Measurements from ENCODE around the gene BEND6. TPM values are rescaled to one million over a fixed set of nuclear protein-coding genes. Genes with fewer than 3 reads are reported as not detected.
A peak's percentile ranks its signal among the peaks of the same experiment; 100 is the strongest.

The BEND6 gene
- total RNA-seq, 3 donors from 2014 or later (not counting 1 experiment from before 2014, with no cell fraction given): not detected

- Histone ChIP-seq H3K4me3 (ENCODE audit: low read length) (no peak overlapping the region), H3K36me3 (ENCODE audit: control insufficient read depth, insufficient read depth, low read length) (no peaks in the 10 kb centered on the region), H3K9me3 (ENCODE audit: control insufficient read depth, insufficient read depth, low read length) (no peaks in the 10 kb centered on the region), H3K27ac (ENCODE audit: low read length) (no peak overlapping the region), H3K27me3 (ENCODE audit: control insufficient read depth, insufficient read depth, low read length) (peaks cover 18% of the 10 kb centered on the region), H3K4me1 (ENCODE audit: control insufficient read depth, insufficient read depth, low read length) (peaks cover 9% of the 10 kb centered on the region)
- Mint-ChIP-seq H3K4me3 (no peak overlapping the region), H3K4me1 (peaks cover 11 to 15% of the 10 kb centered on the region in 2 donors), H3K9me3 (no peaks in the 10 kb centered on the region), H3K27me3 (ENCODE audit: low read depth in 2 of 2) (peaks cover 22 to 65% of the 10 kb centered on the region in 2 donors), H3K36me3 (no peaks in the 10 kb centered on the region), H3K27ac (no peak overlapping the region)
- intact Hi-C loops (cut with micrococcal nuclease): no loop called here
- no peak for ATAC-seq
- 100% methylated on average over 1 of the region's 1 CpG for WGBS (ENCODE audit: insufficient coverage)
- TF ChIP-seq CTCF (IDR thresholded peaks at IDR 0.05): no peak
- no peak for DNase-seq
Measured at GRCh38 chr6:56949925-56950495, 4.9 kb upstream of the BEND6 start.

- Histone ChIP-seq H3K36me3 (ENCODE audit: control insufficient read depth, insufficient read depth, low read length) (no peaks in the 10 kb centered on the region), H3K4me3 (ENCODE audit: low read length) (no peak overlapping the region), H3K27ac (ENCODE audit: low read length) (no peak overlapping the region), H3K9me3 (ENCODE audit: control insufficient read depth, insufficient read depth, low read length) (no peaks in the 10 kb centered on the region), H3K4me1 (ENCODE audit: control insufficient read depth, insufficient read depth, low read length) (peaks cover 19% of the 10 kb centered on the region), H3K27me3 (ENCODE audit: control insufficient read depth, insufficient read depth, low read length) (peaks cover 22% of the 10 kb centered on the region)
- Mint-ChIP-seq H3K36me3 (no peaks in the 10 kb centered on the region), H3K27ac (no peak overlapping the region), H3K4me1 (peaks cover 11 to 23% of the 10 kb centered on the region in 2 donors), H3K9me3 (no peaks in the 10 kb centered on the region), H3K27me3 (ENCODE audit: low read depth in 2 of 2) (peaks cover 26 to 61% of the 10 kb centered on the region in 2 donors), H3K4me3 (no peak overlapping the region)
- intact Hi-C loops (cut with micrococcal nuclease): no loop called here
- WGBS (ENCODE audit: insufficient coverage): 54% methylated on average over 3 of the region's 3 CpGs
- ATAC-seq (no peak), DNase-seq (no peak)
- no peak for TF ChIP-seq CTCF (IDR thresholded peaks at IDR 0.05)
Measured at GRCh38 chr6:56951049-56951831, 3.7 kb upstream of the BEND6 start.

GRCh38 chr6:56953597-56954402, 1.1 kb upstream of the BEND6 start:
- Mint-ChIP-seq H3K36me3 (no peaks in the 10 kb centered on the region), H3K4me3 (peak overlapping the region; percentile 90), H3K4me1 (peaks cover 11 to 23% of the 10 kb centered on the region in 2 donors), H3K27me3 (ENCODE audit: low read depth in 2 of 2) (peaks cover 34 to 70% of the 10 kb centered on the region in 2 donors), H3K9me3 (no peaks in the 10 kb centered on the region), H3K27ac (peak overlapping the region in 1 of 2 donors; percentile 65)
- WGBS (ENCODE audit: insufficient coverage): 4% methylated on average over 36 of the region's 42 CpGs
- Histone ChIP-seq H3K4me1 (ENCODE audit: control insufficient read depth, insufficient read depth, low read length) (peaks cover 19% of the 10 kb centered on the region), H3K4me3 (ENCODE audit: low read length) (peak overlapping the region; percentile 14), H3K36me3 (ENCODE audit: control insufficient read depth, insufficient read depth, low read length) (no peaks in the 10 kb centered on the region), H3K27ac (ENCODE audit: low read length) (no peak overlapping the region), H3K27me3 (ENCODE audit: control insufficient read depth, insufficient read depth, low read length) (peaks cover 22% of the 10 kb centered on the region), H3K9me3 (ENCODE audit: control insufficient read depth, insufficient read depth, low read length) (no peaks in the 10 kb centered on the region)
- no peak for ATAC-seq
- DNase-seq: peak in 1 of 2 donors; percentile 3
- intact Hi-C loops (cut with micrococcal nuclease): no loop called here
- no peak for TF ChIP-seq CTCF (IDR thresholded peaks at IDR 0.05)

All from natural killer cell (primary cell).